ENCODE measurements around the gene DIP2C.
A peak's percentile ranks its signal among the peaks of the same experiment; 100 is the strongest.
"Not testable (repeated sequence)": the region's sequence is repeated elsewhere in the genome, so short reads cannot be mapped to it uniquely, and the experiment has no call there.

The DIP2C gene

DNA sequence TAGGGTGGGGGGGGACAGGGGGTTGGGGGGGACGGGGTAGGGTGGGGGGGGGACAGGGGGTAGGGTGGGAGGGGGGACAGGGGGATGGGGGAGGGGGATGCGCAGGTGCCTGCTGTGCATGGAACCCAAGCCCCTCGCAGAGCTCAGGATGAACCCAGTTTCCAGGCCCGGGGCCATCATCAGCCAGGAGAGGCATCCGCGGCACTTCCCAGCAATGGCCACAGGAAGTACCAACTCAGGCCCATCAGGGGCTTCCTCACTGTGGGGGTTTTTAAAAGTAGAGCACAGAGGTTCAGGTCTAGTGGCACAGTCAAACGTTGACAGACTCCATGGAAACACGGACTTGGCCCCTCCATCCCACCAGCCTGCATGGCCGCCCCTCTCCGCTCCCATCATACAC is 172.7 kb downstream of the DIP2C start:
- Mint-ChIP-seq H3K27ac (no peak overlapping the region), H3K4me1 (peaks cover 8% of the 10 kb centered on the region), H3K9me3 (no peaks in the 10 kb centered on the region), H3K36me3 (no peaks in the 10 kb centered on the region), H3K4me3 (no peak overlapping the region), H3K27me3 (peaks cover 16% of the 10 kb centered on the region)
- CTCF ChIA-PET, result no interaction called here
- DNase-seq, result no peak

GRCh38 chr10:515674-516073 is 173.8 kb downstream of the DIP2C start:
- Mint-ChIP-seq H3K9me3 (no peaks in the 10 kb centered on the region), H3K4me1 (peaks cover 13% of the 10 kb centered on the region), H3K27ac (no peak overlapping the region), H3K36me3 (no peaks in the 10 kb centered on the region), H3K4me3 (no peak overlapping the region), H3K27me3 (peaks cover 18% of the 10 kb centered on the region)
- no peak for DNase-seq
- CTCF ChIA-PET, result no interaction called here

DNA sequence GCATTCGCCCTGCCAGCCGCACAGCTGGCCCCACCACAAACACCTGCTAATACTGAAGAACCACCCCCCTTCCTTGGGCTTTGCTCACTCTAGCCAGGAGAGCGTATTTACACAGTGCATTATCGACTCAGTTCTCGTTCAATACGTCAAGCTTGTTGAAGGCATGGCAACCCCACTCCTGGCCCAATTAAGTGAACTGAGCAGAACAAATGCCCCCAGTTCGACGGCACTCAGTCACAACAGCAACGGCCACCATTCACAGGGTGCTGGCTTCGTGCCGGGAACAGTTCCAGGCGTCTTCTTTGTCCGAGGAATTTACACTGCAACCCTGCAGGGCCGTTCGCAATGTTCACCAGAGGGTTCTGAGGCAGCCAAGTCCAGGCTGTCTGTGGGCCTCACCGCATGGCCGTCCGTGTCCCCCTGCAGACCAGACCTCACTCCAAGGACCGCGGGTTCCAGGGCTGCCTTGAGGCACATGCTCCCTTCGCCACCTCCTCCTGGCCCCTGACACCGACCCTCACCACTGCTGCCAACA is 175.3 kb downstream of the DIP2C start:
- Mint-ChIP-seq H3K4me3 (no peak overlapping the region), H3K9me3 (no peaks in the 10 kb centered on the region), H3K36me3 (no peaks in the 10 kb centered on the region), H3K27me3 (peaks cover 14% of the 10 kb centered on the region), H3K4me1 (peaks cover 17% of the 10 kb centered on the region), H3K27ac (no peak overlapping the region)
- CTCF ChIA-PET, result no interaction called here
- no peak for DNase-seq

GRCh38 chr10:513393-513792 is 176.1 kb downstream of the DIP2C start:
- no peak overlapping the region for H3K4me3 Mint-ChIP-seq
- no peaks in the 10 kb centered on the region for H3K36me3 Mint-ChIP-seq
- H3K27ac Mint-ChIP-seq, result no peak overlapping the region
- CTCF ChIA-PET, result interaction anchor here (1.3 kb wide), 2 partner anchors 9 to 298 kb away, joined by 3 to 5 read pairs; no protein-coding TSS in a partner anchor
- DNase-seq, result no peak
- H3K27me3 Mint-ChIP-seq, result peaks cover 14% of the 10 kb centered on the region
- H3K4me1 Mint-ChIP-seq, result peaks cover 17% of the 10 kb centered on the region
- H3K9me3 Mint-ChIP-seq, result no peaks in the 10 kb centered on the region

DNA sequence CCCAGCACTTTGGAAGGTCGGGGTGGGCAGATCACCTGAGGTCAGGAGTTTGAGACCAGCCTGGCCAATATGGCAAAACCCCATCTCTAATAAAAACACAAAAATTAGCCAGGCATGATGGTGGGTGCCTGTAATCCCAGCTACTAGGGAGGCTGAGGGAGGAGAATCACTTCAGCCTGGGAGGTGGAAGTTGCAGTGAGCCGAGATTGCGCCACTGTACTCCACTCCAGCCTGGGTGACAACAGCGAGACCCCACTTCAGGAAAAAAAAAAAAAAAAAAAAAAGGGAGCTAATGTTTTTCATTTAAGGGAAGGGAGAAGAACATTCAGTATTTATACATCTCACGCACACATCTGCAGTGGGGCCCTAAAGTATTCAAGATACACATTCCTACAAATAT is 176.8 kb downstream of the DIP2C start:
- H3K4me3 Mint-ChIP-seq, H3K27ac Mint-ChIP-seq, DNase-seq, H3K36me3 Mint-ChIP-seq, H3K9me3 Mint-ChIP-seq: not testable (repeated sequence)
- H3K27me3 Mint-ChIP-seq, result peaks cover 14% of the 10 kb centered on the region
- CTCF ChIA-PET, result interaction anchor here (1.3 kb wide), 2 partner anchors 10 to 299 kb away, joined by 3 to 5 read pairs; no protein-coding TSS in a partner anchor
- H3K4me1 Mint-ChIP-seq, result peaks cover 17% of the 10 kb centered on the region

DNA sequence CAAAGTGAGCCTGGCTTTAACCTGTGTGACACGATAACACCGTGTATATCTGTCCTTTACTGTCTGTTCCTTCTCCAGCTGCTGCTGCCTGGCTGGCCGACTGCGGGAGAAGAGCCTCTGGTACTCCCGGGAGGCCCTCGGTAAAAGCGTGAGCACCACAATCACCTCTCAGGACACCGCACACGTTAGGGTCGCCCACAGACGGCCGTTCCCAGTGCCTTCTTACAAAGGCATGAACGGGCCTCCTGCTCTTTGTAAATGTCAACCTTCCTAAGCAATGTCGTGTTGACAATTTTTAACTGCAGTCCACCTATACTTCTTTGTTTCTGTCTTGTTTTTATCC is 177.6 kb downstream of the DIP2C start:
- H3K4me1 Mint-ChIP-seq, result peaks cover 17% of the 10 kb centered on the region
- no peak for DNase-seq
- CTCF ChIA-PET, result interaction anchor here (1.3 kb wide), 1 partner anchor 11 kb away, joined by 5 read pairs; no protein-coding TSS in a partner anchor
- H3K36me3 Mint-ChIP-seq, result no peaks in the 10 kb centered on the region
- H3K4me3 Mint-ChIP-seq, result no peak overlapping the region
- H3K9me3 Mint-ChIP-seq, result no peaks in the 10 kb centered on the region
- peaks cover 14% of the 10 kb centered on the region for H3K27me3 Mint-ChIP-seq
- no peak overlapping the region for H3K27ac Mint-ChIP-seq

GRCh38 chr10:511101-511848 is 178.2 kb downstream of the DIP2C start:
- Mint-ChIP-seq H3K36me3 (no peaks in the 10 kb centered on the region), H3K27me3 (peaks cover 14% of the 10 kb centered on the region), H3K4me3 (no peak overlapping the region), H3K27ac (peak overlapping the region; percentile 42), H3K4me1 (peaks cover 17% of the 10 kb centered on the region), H3K9me3 (no peaks in the 10 kb centered on the region)
- DNase-seq, result peak; percentile 87
- CTCF ChIA-PET, result no interaction called here

DNA sequence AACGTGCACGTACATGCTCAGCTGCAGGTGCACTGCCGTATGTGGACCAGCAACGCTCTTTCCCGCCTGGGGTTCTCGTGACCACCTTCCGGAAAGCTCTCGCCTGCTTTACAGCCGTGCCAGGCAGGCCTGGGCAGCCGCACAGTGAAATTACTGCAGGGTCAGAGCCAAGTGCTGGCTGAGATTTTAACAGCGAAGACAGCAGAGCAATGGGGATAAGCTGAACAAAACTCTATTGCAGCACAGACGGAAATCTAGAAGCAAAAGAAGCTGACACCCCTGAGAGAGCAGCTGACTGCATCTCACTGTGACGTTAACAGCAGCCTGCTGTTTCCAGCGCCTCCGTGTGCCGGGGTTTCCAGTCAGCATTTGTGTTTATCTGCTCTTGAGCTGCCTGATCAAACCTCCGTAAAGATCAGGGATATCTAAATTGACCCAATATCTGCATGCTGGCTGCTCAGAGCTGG is 179.0 kb downstream of the DIP2C start:
- no peaks in the 10 kb centered on the region for H3K9me3 Mint-ChIP-seq
- no peak for DNase-seq
- no peaks in the 10 kb centered on the region for H3K36me3 Mint-ChIP-seq
- H3K4me1 Mint-ChIP-seq, result peaks cover 17% of the 10 kb centered on the region
- H3K4me3 Mint-ChIP-seq, result no peak overlapping the region
- CTCF ChIA-PET, result no interaction called here
- no peak overlapping the region for H3K27ac Mint-ChIP-seq
- H3K27me3 Mint-ChIP-seq, result peaks cover 17% of the 10 kb centered on the region

DNA sequence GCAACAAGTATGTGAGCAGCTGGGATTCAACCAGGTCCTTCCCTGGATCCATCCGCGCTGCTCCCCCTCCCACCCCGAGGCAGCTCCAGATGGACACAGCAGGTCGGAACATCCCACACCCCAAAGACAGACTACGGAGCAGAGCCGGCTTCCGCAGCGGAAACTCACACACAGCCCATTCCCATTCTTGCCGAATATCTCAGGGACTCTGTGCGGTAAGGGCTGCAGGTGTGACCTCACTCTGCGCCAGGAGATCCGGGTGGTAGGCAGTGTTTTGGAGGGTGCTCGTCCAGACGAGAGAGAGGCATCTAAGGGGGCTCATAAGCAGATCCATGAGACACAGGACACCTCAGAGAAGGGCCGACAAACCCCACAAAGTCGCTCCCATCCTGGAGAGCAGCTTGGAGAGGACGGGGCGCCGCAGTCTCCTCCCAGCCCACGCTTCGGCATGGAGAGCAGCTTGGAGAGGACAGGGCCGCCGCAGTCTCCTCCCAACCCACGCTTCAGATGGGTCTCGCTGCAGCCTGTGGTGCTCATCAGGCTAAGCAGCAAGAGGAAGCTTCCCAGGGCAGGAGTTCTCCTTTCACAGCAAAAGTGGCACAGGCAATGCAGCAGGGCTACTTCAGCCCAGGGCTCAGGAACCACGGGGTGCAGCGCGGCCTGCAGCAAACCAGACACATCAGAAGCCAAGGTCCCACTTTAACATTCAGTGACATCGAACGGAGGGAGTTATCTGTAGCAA is 179.9 kb downstream of the DIP2C start:
- DNase-seq, result no peak
- CTCF ChIA-PET, result no interaction called here
- Mint-ChIP-seq H3K27me3 (peaks cover 25% of the 10 kb centered on the region), H3K4me1 (peaks cover 17% of the 10 kb centered on the region), H3K27ac (no peak overlapping the region), H3K36me3 (no peaks in the 10 kb centered on the region), H3K9me3 (no peaks in the 10 kb centered on the region), H3K4me3 (no peak overlapping the region)

- Mint-ChIP-seq H3K4me1 (peaks cover 16% of the 10 kb centered on the region), H3K4me3 (no peak overlapping the region), H3K9me3 (no peaks in the 10 kb centered on the region), H3K27ac (no peak overlapping the region), H3K36me3 (no peaks in the 10 kb centered on the region), H3K27me3 (peaks cover 25% of the 10 kb centered on the region)
- CTCF ChIA-PET, result interaction anchor here (0.6 kb wide), 1 partner anchor 112 kb away, joined by 3 read pairs; no protein-coding TSS in a partner anchor
- DNase-seq, result no peak
These were observed 180.7 kb downstream of the DIP2C start for GRCh38 chr10:508726-509125.

DNA sequence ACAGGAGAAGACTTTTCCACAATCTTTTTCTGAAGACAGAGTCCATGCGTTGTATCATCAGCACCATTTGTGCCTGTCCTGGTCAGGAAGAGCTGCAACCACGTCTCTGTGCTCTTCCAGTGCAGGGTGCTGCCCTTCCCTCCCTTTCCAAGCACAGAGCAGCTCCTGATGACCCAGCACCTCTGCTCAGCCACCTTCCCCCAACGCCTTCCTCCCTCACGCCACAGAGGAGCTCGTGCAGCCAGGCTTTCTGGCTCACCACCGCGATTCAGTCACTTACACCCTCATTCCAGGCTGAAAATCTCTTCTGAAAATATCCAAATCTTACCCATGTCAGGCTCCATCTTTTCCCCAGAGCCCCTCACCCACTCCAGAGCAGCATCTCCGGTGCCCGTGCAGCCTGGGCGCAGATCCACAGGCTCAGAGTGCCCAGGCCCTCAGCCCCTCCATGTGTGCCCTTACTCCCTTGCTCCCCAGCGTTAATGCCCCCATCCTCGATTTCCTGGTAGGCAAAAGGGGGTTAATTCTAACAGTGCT is 181.5 kb downstream of the DIP2C start:
- no peaks in the 10 kb centered on the region for H3K9me3 Mint-ChIP-seq
- no peak for DNase-seq
- CTCF ChIA-PET, result interaction anchor here (0.6 kb wide), 1 partner anchor 112 kb away, joined by 3 read pairs; no protein-coding TSS in a partner anchor
- peaks cover 23% of the 10 kb centered on the region for H3K27me3 Mint-ChIP-seq
- H3K4me1 Mint-ChIP-seq, result peaks cover 10% of the 10 kb centered on the region
- no peak overlapping the region for H3K4me3 Mint-ChIP-seq
- H3K27ac Mint-ChIP-seq, result no peak overlapping the region
- no peaks in the 10 kb centered on the region for H3K36me3 Mint-ChIP-seq

DNA sequence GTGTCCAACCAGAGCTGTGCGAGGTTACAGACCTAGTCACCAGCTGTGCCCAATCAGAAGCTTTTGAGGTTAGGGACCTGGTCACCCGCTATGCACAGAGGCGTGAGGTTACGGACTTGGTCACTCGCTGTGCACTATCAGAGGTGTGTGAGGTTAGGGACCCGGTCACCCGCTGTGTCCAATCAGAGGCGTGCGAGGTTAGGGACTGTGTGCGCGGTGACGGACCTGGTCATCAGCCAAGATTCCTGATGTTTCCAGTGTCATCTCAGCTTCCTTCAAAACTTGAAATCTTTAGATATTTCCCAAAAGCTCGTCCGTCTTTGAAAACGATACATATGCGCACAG is 182.1 kb downstream of the DIP2C start:
- DNase-seq, result no peak

GRCh38 chr10:506451-507354 is 182.8 kb downstream of the DIP2C start:
- H3K4me1 Mint-ChIP-seq, result peaks cover 21% of the 10 kb centered on the region
- no peak overlapping the region for H3K27ac Mint-ChIP-seq
- CTCF ChIA-PET, result interaction anchor here (1.0 kb wide), 1 partner anchor 257 kb away, joined by 3 read pairs; no protein-coding TSS in a partner anchor
- no peak for DNase-seq
- peaks cover 25% of the 10 kb centered on the region for H3K27me3 Mint-ChIP-seq
- no peak overlapping the region for H3K4me3 Mint-ChIP-seq
- H3K36me3 Mint-ChIP-seq, result no peaks in the 10 kb centered on the region
- no peaks in the 10 kb centered on the region for H3K9me3 Mint-ChIP-seq

More for the DNA sequence above, 182.1 kb downstream of the DIP2C start:
- Mint-ChIP-seq H3K4me1 (peaks cover 17% of the 10 kb centered on the region), H3K27ac (no peak overlapping the region), H3K4me3 (no peak overlapping the region), H3K36me3 (no peaks in the 10 kb centered on the region), H3K9me3 (no peaks in the 10 kb centered on the region), H3K27me3 (peaks cover 27% of the 10 kb centered on the region)
- CTCF ChIA-PET, result no interaction called here

Measured in activated naive CD4-positive, alpha-beta T cell treated with anti-CD3 and anti-CD28 coated beads, Interleukin-2, amount 10 ng/mL, durations not matched to agents 7 days and 5 days (primary cell).